ENCODE results near the gene SLC22A4.

Gene SLC22A4

DNA sequence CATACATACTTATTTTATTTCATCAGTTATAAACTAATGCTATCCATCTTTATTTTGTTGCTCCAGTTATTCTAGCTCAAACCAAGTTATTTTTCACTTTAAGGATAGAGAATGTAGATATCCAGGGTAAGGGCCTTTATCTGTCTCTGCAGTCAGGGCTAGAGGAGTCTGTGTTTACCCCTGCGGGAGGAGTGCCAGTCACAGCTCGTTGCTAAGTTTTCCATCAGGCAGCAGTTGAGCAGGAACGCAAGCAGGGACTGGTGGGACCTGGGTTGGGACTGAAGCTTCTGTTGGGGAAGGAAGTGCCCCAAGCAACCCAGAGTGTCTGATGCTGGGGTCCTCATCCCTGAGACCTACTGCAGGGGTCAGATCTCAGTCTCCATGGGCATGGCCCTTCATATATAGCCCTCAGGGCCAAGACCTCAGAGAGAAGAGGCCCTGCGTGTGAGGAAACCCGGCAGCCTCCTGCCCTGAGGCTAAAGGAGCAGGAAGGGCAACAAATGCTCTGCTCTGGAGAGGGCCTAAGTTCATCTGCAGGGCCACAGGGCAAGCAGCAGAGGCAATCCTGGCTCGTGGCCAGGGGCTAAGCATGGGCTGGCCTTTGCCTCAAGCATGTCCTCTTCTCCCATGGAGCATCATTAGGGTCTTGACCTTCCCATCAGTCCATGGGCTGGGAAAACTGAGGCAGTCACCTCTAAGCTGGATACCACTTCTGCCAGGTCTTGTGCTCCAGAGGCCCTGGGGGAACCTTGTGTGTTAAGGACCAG is 6.6 kb downstream of the SLC22A4 start:
- no peak for DNase-seq (ENCODE audit: low read depth)

DNA sequence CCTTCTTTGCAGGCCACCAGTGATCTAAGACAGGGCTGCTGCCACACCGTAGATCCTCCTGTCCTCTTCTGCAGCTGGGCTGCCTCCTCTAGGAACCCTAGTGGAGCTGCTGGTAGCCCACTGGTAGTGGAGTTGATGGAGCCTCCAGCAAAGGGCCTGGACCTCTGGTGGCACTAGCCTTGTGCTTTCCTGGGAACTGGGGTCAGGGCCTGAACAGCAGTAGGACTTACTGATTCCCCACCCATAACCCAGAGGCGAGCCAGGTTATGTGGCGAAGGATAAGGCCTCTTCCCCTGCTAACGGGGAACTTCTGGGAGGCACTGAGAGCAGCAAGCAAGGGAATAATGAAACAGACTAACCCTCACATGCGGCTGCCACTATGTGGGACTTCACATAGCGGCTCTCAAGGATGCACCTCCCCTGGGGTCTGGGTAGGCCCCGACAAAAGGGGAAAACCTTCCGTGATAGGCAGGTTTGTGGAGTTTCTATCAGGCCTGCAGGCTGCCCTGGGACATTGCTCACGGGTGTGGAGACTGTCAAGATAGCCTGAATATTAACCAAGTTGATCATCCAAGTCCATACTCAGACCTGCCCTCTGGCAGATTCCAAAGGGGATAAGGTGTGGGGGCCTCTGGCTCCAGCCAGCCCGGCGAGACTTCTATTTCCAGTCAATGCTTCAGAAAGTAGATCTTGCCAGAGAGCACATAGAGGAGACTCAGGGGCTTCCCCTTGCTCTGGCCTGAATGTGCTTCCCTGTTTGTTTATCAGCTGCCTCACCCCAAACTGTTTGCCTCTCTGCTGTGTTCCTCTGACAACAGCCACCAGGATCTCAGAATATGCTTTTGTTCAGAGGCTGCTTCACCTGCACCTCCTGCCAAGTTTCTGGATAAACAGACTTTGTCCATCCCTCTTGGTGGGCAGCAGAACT is 7.4 kb downstream of the SLC22A4 start:
- DNase-seq (ENCODE audit: low read depth), result no peak

DNA sequence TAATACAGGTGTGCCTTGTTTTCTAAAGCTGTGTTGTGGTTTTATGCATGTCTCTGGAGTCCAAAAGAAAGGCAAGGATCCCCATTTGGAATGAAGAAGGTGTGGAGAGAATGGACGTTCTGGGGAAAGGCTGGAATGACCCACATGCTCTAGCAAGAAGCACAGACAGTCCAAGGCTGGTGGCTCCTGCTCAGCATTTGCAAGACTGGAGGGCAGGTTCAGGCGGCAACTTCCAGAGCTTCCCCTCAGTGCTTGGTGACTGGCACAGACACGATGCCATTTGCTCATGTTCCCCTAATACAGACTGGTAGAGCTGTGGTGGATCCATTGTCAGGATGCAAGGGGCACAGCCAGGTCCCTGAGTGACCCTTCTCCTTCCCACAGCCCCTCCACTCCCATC is 8.2 kb downstream of the SLC22A4 start:
- DNase-seq (ENCODE audit: low read depth), result no peak

DNA sequence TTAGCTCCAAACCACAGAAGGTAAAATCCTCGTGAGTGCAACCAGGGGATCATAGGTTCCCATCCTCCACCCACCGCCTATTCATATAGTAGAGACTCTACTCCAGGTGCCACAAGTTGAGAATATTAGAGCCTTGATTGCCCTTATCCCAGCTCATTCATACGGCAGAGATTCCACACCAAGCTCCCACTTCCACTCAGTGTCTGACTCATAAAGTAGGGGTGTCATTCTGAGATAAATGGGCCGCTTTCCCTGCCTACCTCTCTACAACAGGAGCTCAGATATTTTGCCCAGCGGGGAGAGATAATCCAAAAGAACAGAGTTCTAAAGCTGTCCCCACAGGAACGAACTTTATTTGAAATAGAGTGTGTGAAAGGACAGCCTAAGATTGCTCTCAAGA is 9.4 kb downstream of the SLC22A4 start:
- DNase-seq (ENCODE audit: low read depth), result no peak

DNA sequence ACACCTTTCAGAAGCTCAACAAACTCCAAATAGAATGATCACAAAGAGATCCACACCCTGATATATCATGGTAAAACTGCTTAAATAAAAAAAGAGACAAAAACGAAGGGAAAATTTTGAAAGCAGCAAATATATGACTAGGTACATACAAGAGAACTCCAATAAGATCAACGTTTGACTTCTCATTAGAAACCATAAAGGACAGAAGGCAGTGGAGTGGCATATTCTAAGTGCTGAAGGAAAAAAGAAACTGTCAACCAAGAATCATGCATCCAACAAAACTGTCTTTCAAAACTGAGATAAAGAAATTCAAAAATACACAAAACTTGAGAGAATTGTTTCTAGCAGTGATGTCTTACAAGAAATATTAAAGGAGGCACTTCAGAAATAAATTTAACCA is 11.2 kb downstream of the SLC22A4 start:
- DNase-seq (ENCODE audit: low read depth), result no peak

DNA sequence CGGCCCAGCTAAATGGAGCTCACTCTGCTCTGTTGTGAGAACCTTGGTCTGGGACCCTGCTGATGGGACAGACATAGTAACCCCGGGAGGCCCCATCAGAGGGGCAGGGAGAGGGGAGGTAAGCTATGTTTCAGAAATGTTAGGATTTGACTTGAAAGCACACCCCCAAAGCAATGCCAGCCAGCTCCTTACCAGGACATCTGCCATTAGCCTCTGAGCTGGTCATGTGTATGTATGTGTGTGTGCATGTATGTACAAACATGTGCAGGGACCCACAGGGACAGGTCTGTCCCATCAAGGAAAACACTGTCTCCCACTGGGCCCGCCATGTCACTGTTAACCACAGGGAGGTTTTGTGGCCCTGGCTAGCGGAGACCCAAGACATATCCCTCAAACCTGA is 14.5 kb downstream of the SLC22A4 start:
- no peak for DNase-seq (ENCODE audit: low read depth)

DNA sequence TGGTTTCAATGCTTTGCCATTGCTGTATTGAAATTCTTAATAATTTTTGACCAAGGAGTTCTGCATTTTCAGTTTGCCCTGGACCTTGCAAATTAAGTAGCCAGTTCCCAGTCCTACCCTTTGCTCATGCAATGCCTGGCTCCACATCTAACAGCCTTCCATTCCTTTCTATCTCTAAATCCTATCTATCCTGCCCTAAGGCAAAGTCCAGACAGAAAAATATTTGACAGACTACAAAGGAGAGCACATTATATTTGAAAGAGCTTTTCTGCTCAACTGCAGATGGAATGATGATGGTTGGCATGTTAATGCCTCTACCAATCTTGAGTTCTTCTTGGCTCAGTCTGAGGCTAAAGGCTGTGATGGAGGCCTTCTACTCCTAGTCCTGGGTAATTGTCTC is 15.5 kb downstream of the SLC22A4 start:
- DNase-seq (ENCODE audit: low read depth), result no peak

DNA sequence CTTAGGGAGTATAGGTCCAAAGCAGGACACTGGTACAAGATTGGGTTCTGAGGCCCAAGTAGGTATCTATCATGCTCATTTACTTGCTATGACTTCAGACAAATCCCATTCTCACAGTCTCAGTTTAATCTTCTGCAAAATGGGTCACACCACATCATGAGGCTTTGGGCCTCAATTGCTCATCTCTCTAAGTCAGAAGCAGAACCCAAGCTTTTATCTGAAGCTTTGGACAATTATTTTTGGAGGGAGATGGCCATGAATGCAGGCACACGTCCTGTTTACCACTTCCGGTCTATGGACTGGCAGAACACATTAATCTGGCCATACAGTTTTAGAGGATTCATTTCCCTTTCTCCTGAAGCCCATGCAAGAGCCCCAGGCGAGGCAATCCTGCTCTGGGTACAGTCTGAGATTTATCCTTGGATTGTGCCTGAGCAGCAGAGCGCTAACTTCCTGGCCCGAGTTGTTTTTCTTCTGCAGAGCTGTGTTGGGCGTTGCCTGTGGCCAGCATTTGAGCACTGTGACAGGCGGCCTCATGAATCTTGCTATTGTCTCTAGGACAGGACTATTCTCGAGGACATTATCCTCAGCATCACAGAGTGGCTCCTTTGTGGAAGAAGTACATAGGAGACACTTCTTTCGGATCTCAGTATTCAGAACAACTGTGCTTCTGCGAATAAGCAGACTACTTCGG is 16.1 kb downstream of the SLC22A4 start:
- DNase-seq (ENCODE audit: low read depth), result no peak

DNA sequence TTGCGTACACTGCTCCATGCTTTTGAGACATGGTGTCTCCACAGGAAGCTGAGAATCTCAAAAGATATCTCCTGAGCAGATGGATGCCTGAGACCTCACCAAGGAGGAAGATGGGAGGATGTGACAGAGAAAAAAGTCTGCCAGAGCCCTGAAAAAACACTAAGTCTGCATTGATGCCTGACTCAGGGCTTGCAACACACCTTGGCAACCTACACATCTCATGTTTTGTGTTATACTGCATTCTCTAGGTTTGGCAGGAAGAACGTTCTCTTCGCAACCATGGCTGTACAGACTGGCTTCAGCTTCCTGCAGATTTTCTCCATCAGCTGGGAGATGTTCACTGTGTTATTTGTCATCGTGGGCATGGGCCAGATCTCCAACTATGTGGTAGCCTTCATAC is 19.2 kb downstream of the SLC22A4 start:
- peak; percentile 36 for DNase-seq (ENCODE audit: low read depth)

DNA sequence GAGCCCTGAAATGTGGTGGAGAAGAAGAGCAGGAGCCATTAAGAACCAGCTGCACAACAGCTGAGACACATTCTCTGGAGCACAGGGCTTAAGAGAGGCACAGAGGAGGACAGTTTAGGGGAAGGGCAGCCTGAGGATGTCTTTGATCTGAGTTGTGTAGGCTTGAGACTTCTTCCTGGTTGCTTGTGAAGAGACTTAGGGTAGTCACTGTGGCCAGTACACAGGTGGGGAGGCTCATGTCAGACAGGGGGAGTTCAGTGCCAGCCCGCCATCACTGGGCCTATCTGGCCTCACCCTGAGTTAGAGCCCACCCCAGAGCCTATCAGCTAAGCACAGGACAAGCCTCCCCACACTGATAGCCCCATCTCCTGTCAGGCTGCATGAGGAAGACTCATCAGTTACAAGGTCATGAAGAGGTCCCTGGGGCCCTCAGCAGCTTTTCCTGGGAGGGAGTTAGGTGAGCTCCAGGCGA is 19.8 kb downstream of the SLC22A4 start:
- DNase-seq (ENCODE audit: low read depth), result no peak

DNA sequence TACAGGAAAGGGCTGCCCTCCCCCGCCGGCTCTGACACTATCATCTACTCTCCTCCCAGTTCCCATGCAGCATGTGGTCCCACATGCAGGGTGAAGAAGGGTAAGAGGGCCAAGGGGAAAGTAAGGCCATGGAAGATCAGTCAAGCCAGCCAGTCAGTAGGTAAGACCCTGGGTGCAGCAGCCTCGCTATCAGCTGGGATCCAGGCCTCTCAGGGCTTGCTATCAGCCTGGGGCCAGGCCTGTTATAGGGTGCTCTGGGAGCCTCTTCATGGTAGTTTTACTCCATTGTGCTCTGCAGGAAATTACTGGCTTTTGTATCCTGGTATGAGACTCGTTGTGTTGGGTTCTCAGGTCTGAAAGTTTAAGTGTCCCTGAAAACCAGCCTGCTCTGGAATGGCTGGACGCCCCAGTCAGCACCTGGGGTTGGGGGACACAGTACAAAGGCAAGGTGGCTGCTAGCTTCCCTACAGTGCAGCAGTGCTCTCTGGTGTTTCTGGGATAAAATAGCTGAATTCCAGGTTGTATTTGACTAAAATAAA is 21.4 kb downstream of the SLC22A4 start:
- DNase-seq (ENCODE audit: low read depth), result no peak

DNA sequence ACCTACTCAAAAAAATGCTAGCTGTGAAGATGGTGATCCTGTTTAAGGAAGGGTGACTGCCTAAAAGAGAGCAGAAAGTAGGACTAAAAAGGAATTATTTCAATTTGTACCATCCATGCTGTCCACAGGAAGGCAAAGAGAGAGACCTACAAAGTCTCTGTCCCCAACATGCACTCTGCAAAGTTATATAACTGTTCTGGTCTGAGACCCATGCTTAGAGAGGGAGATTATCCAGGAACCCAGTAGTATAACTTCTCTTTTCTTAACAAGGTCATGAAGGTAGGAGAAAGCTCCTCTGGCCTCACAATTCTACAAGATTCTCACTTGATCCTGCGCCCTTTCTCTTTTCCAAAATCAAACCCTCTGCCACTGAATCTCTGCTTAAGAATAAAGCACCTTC is 25.8 kb downstream of the SLC22A4 start:
- DNase-seq (ENCODE audit: low read depth), result no peak

DNA sequence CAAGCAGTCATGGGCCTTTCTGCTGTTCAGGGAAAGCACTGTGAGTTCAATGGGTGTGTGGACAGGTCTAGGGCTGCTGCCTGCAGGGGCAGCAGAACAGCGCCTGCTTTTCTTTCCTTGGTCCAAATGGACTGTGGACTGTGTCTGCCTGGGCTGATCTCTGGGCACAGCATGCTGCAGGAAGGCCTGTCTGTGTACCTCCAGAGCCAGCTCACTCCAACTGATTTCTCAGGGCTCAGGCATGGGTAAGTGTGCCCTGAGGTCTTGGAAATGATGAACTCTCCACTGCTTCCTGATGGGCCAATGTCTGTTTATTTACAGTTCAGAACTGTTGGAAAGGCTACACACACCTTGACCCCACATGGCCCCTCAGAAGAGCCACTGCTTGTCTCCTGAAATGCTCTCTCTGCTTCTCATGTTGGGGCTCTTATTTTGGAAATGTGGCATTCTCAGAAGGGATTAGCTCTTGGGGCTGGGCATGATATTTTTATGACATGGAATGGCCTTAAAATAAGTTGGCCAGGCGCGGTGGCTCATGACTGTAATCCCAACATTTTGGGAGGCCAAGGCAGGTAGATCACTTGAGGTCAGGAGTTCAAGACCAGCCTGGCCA is 27.0 kb downstream of the SLC22A4 start:
- no peak for DNase-seq (ENCODE audit: low read depth)

DNA sequence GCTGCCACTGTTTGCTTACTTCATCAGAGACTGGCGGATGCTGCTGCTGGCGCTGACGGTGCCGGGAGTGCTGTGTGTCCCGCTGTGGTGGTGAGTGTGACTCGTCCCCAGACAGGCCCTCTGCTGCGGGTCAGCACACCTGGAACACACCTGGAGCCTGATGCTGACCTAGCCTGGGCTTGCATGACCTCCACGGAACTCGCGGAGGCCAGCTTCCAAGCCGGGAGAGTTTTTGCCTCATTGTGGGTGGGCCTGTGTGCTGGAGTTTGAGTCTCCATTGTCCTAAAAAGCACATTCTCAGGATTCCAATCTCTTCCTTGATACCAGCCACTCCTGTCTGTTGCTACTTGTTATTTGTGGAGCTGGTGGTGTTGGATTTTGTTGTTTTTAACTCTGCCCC is 28.1 kb downstream of the SLC22A4 start:
- DNase-seq (ENCODE audit: low read depth), result no peak

DNA sequence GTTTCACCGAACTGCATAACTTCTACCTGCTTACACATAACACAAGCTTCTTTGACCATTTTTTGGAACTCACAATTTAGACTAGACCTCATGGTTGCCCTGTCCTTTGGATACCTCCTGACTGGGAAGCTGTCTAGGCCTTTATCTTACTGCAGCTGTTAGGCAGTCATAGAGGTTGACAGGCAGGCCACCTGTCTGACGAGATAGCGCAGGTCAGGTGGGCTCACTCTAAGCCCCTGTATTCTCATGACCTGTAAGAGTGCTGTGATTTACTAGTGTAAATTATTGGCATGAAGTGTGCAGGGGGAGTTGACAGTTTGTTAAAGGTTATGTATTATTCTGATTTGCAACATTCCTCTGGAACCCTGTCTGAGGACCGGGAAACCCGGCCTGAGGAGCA is 29.0 kb downstream of the SLC22A4 start:
- DNase-seq (ENCODE audit: low read depth), result no peak

DNA sequence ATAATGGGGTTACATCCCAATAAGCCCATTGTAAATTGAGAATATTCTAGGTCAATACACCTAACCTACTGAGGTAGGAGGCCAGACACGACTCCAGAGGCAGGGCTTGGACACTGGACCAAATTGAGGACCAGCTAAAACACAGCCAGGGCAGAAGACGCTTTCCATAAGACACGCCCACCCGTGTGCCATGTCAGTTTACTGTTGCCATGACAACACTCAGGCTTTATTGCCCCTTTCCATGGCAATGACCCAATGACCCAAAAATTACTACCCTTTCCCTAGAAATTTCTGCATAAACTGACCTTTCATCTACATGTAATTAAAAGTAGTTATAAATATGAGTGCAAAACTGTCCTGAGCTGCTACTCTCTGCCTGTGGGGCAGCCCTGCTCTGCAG is 31.5 kb downstream of the SLC22A4 start:
- no peak for DNase-seq (ENCODE audit: low read depth)

DNA sequence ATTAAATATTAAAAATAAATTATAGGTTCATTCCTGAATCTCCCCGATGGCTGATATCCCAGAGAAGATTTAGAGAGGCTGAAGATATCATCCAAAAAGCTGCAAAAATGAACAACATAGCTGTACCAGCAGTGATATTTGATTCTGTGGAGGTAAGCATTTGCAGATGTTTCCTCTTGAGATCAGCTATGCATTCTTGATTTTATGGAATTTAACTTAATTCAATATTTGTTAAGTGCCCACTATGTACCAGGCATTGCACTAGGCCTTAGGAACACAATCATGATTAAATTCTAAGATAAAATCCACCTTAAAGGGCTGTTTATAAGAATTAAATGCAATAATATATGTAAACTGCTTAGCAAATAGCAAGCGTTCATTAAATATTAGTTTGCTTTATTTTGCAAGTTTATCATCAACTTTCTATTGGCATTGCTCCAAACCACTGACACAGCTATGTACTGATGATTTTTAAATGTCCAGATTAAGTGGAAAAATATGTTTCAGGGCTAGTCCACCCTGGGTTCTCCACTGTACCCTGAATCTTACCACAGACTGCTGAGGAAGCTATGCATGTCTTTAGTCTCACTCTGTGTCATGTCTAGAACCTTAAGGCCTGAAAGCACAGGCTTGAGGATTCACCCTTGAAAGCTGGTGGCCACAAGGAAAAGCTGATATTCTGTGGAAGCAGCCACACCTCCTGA is 33.2 kb downstream of the SLC22A4 start:
- no peak for DNase-seq (ENCODE audit: low read depth)

DNA sequence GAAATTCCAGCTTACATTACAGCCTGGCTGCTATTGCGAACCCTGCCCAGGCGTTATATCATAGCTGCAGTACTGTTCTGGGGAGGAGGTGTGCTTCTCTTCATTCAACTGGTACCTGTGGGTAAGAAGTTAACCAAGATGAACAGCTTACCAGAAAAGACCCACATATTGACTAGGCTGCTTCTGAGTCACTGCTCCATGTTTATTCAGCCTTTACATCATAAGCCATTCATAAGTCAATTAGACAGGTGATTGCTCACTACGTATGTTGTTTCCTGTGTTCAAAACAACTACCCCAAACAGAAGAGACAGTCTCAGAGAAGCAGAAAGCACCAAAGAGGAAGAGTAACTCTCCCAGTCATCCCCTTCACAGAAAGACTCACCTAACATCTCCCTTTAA is 40.6 kb downstream of the SLC22A4 start:
- no peak for DNase-seq (ENCODE audit: low read depth)

DNA sequence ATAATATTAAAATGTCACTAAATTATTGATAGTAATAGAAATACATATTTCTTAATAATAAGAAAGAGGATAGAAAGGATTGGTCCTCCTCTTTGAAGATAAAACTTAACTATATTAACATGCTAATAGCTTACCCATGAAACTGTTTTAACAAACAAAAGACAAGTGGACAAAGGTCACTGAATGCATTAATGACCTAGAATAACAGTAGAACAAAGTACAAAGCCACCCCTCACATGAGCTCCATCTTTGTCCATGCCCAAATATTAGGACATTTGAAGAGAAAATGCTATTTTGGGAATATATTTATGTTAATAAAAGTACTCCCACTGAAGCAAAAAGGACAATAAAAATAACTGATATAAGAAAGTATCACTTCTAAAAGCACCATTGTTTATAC is 41.2 kb downstream of the SLC22A4 start:
- DNase-seq (ENCODE audit: low read depth), result no peak

DNA sequence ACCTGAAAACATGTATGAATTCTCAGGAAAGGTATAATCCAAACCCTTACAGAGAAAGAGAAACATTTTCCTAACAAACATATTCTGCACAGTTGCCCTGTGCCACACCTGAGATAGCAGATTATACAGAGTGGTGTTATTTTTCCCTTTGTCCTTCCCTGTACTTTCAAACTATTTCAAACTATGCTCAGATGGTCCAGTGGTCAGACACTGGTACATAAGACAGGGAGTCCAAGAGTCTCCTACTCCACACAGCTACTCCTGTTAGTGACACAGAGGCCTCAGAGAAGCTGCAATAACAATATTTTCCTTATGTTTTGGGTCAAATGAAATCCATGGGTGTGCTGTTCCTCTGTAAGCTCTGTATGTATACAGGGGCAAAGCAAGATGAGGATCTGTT is 45.3 kb downstream of the SLC22A4 start:
- no peak for DNase-seq (ENCODE audit: low read depth)

Data from HS-5 (cell line).